H9 (cell line): ENCODE data around the gene COL27A1. TPM values are rescaled to one million over a fixed set of nuclear protein-coding genes. Genes with fewer than 3 reads are reported as not detected.

Source experiments
- DNase-seq: peaks from one replicate; pipeline ENCODE4 v3.0.0-alpha.2; 2017
- H2AFZ ChIP-seq: one replicate; pipeline ENCODE4 v1.6.1; 2013; ENCODE audit warnings: mild to moderate bottlenecking, low read length, control low read depth, moderate library complexity
- H2AK5ac ChIP-seq: 2 replicates; pipeline ENCODE4 v1.6.1; 2013; ENCODE audit warnings: low read length, control low read depth, mixed read lengths; ENCODE audit not compliant: insufficient read length
- H2BK120ac ChIP-seq: one replicate; pipeline ENCODE4 v1.6.1; 2013; ENCODE audit warnings: low read depth, mild to moderate bottlenecking, low read length, control low read depth, inconsistent platforms; ENCODE audit not compliant: poor library complexity, severe bottlenecking
- H2BK12ac ChIP-seq: 2 replicates; pipeline ENCODE4 v1.6.1; 2013; ENCODE audit warnings: low read length, control low read depth, mixed read lengths, low read depth; ENCODE audit not compliant: insufficient read length
- H2BK15ac ChIP-seq: 2 replicates; pipeline ENCODE4 v1.6.1; 2013; ENCODE audit warnings: low read depth, low read length, control low read depth
- H2BK20ac ChIP-seq: one replicate; pipeline ENCODE4 v1.6.1; 2013; ENCODE audit warnings: low read depth, mild to moderate bottlenecking, low read length, control low read depth, inconsistent platforms; ENCODE audit not compliant: poor library complexity, severe bottlenecking
- H2BK5ac ChIP-seq: 2 replicates; pipeline ENCODE4 v1.6.1; 2013; ENCODE audit warnings: low read length, control low read depth, mixed read lengths; ENCODE audit not compliant: insufficient read length
- H3K14ac ChIP-seq: 2 replicates; pipeline ENCODE4 v1.6.1; 2013; ENCODE audit warnings: low read length, control low read depth; ENCODE audit not compliant: insufficient read depth
- H3K18ac ChIP-seq: 2 replicates; pipeline ENCODE4 v1.6.1; 2013; ENCODE audit warnings: low read depth, mild to moderate bottlenecking, mixed read lengths, low read length, control low read depth; ENCODE audit not compliant: insufficient read length
- H3K23ac ChIP-seq: 2 replicates; pipeline ENCODE4 v1.6.1; 2013; ENCODE audit warnings: low read length, control low read depth, mixed read lengths, low read depth; ENCODE audit not compliant: insufficient read length
- H3K23me2 ChIP-seq: 2 replicates; pipeline ENCODE4 v1.6.1; 2013; ENCODE audit warnings: low read depth, mild to moderate bottlenecking, mixed read lengths, low read length, control low read depth; ENCODE audit not compliant: insufficient read length, poor library complexity, severe bottlenecking
- H3K27ac ChIP-seq: 2 replicates; pipeline ENCODE4 v1.5.1; 2013; ENCODE audit warnings: low read length, control low read depth, mixed read lengths, low read depth; ENCODE audit not compliant: insufficient read length
- H3K27me3 ChIP-seq: 2 replicates; pipeline ENCODE4 v1.6.1; 2013; ENCODE audit warnings: low read length, control low read depth, inconsistent platforms; ENCODE audit not compliant: insufficient read depth
- H3K4ac ChIP-seq: 2 replicates; pipeline ENCODE4 v1.6.1; 2013; ENCODE audit warnings: low read depth, mild to moderate bottlenecking, control low read depth, inconsistent platforms, low read length, moderate library complexity
- H3K4me1 ChIP-seq: 2 replicates; pipeline ENCODE4 v1.6.1; 2013; ENCODE audit warnings: low read length, control low read depth, inconsistent platforms; ENCODE audit not compliant: insufficient read depth
- H3K4me2 ChIP-seq: 2 replicates; pipeline ENCODE4 v1.6.1; 2013; ENCODE audit warnings: low read length, control low read depth, mixed read lengths; ENCODE audit not compliant: insufficient read length, insufficient read depth
- H3K56ac ChIP-seq: 2 replicates; pipeline ENCODE4 v1.6.1; 2013; ENCODE audit warnings: low read depth, mild to moderate bottlenecking, mixed read lengths, low read length, control low read depth; ENCODE audit not compliant: insufficient read length
- H3K79me1 ChIP-seq: 2 replicates; pipeline ENCODE4 v1.6.1; 2013; ENCODE audit warnings: low read depth, mild to moderate bottlenecking, moderate library complexity, low read length, control low read depth, inconsistent platforms; ENCODE audit not compliant: insufficient read depth, poor library complexity, severe bottlenecking
- H3K79me2 ChIP-seq: 2 replicates; pipeline ENCODE4 v1.6.1; 2013; ENCODE audit warnings: low read length, control low read depth, inconsistent platforms; ENCODE audit not compliant: insufficient read depth
- H3K9ac ChIP-seq: 2 replicates; pipeline ENCODE4 v1.6.1; 2013; ENCODE audit warnings: low read length, control low read depth, mixed read lengths; ENCODE audit not compliant: insufficient read length; ENCODE audit errors: extremely low read depth
- H3K9me3 ChIP-seq: one replicate; pipeline ENCODE4 v1.6.1; 2013; ENCODE audit warnings: low read depth, low read length, inconsistent platforms; ENCODE audit not compliant: control insufficient read depth
- H3T11ph ChIP-seq: one replicate; pipeline ENCODE4 v1.6.1; 2013; ENCODE audit warnings: mild to moderate bottlenecking, low read length, control low read depth, inconsistent platforms
- H4K20me1 ChIP-seq: one replicate; pipeline ENCODE4 v1.6.1; 2013; ENCODE audit not compliant: control insufficient read depth, insufficient read length, insufficient read depth
- H4K5ac ChIP-seq: 2 replicates; pipeline ENCODE4 v1.6.1; 2013; ENCODE audit warnings: low read depth, mild to moderate bottlenecking, mixed read lengths, low read length, control low read depth; ENCODE audit not compliant: insufficient read length
- H4K8ac ChIP-seq: replicated peaks from 2 replicates; pipeline ENCODE4 v1.6.1; 2013; ENCODE audit warnings: low read length, control low read depth, mixed read lengths, low read depth; ENCODE audit not compliant: insufficient read length
- H4K91ac ChIP-seq: 2 replicates; pipeline ENCODE4 v1.6.1; 2013; ENCODE audit warnings: low read depth, mild to moderate bottlenecking, moderate library complexity, mixed read lengths, low read length, control low read depth; ENCODE audit not compliant: insufficient read length
- H3K27ac Mint-ChIP-seq, 3 experiments: 2 replicates in 2 of 3; 3 replicates in 1 of 3; pipeline ENCODE4 v1.8.0; 2020 to 2021; ENCODE audit warnings: mixed read lengths in 3 of 3, mild to moderate bottlenecking in 1 of 3, moderate library complexity in 1 of 3
- H3K27me3 Mint-ChIP-seq: 2 replicates; pipeline ENCODE4 v1.8.0; 2021; ENCODE audit warnings: low read depth, mild to moderate bottlenecking, moderate library complexity, mixed read lengths
- H3K36me3 Mint-ChIP-seq, 3 experiments: 2 replicates in 2 of 3; 3 replicates in 1 of 3; pipeline ENCODE4 v1.8.0; 2020 to 2021; ENCODE audit warnings: low read depth in 3 of 3, mixed read lengths in 3 of 3; ENCODE audit not compliant: insufficient read depth in 1 of 3
- H3K4me1 Mint-ChIP-seq, 2 experiments: 2 replicates each; pipeline ENCODE4 v1.8.0; 2020; ENCODE audit warnings: mixed read lengths in 2 of 2
- H3K4me3 Mint-ChIP-seq, 2 experiments: 2 replicates in 1 of 2; 3 replicates in 1 of 2; pipeline ENCODE4 v1.8.0; 2020 to 2021; ENCODE audit warnings: mild to moderate bottlenecking in 2 of 2, mixed read lengths in 2 of 2, moderate library complexity in 1 of 2
- H3K9me3 Mint-ChIP-seq, 2 experiments: 2 replicates in 1 of 2; 3 replicates in 1 of 2; pipeline ENCODE4 v1.8.0; 2020; ENCODE audit warnings: mild to moderate bottlenecking in 2 of 2, mixed read lengths in 2 of 2, moderate library complexity in 1 of 2
- CTCF ChIP-seq: fragments of 200-600 bp; sonication (generic); conservative IDR thresholded peaks from 3 replicates; pipeline ENCODE4 v1.8.0; 2021; ENCODE audit warnings: antibody characterized with exemption, mild to moderate bottlenecking
- WGBS: extraction: QIAGEN DNeasy Blood & Tissue Kit; methylation state at CpG from one replicate; pipeline ENCODE4 v1.1.7; 2013; ENCODE audit warnings: missing lambda C conversion rate, low lambda C conversion rate, mixed read lengths; ENCODE audit not compliant: insufficient read length; ENCODE audit errors: extremely low coverage; 5-methylcytosine and 5-hydroxymethylcytosine counted together
- total RNA-seq: library from RNA; stranded (reverse); gene quantifications from 2 replicates; pipeline ENCODE4 v1.2.1, GENCODE V29; 2021

The COL27A1 gene
- total RNA-seq, 1 experiment from 2014 or later = 17.9 TPM

- no peak overlapping the region for H3K56ac ChIP-seq
- no peak for DNase-seq
- H2BK15ac ChIP-seq = no peak overlapping the region
- no peaks in the 10 kb centered on the region for H3K27me3 ChIP-seq
- no peak overlapping the region for H3K23ac ChIP-seq
- H3K9me3 ChIP-seq = no peaks in the 10 kb centered on the region
- H2BK5ac ChIP-seq = no peak overlapping the region
- no peak overlapping the region for H3K18ac ChIP-seq
- peaks cover 15 to 34% of the 10 kb centered on the region in 2 experiments for H3K4me1 Mint-ChIP-seq
- H4K91ac ChIP-seq = no peak overlapping the region
- H2AFZ ChIP-seq = no peak overlapping the region
- H3K36me3 Mint-ChIP-seq = peaks cover 0 to 15% (median 0%) of the 10 kb centered on the region in 3 experiments; a peak in 3 of 7 replicates
- no peak overlapping the region for H2BK12ac ChIP-seq
- H3K79me1 ChIP-seq = no peaks in the 10 kb centered on the region
- no peaks in the 10 kb centered on the region for H3K23me2 ChIP-seq
- H4K5ac ChIP-seq = no peak overlapping the region
- no peak overlapping the region for H3K4me3 Mint-ChIP-seq
- H2BK120ac ChIP-seq = no peak overlapping the region
- no peaks in the 10 kb centered on the region for H3K27me3 Mint-ChIP-seq
- no peak overlapping the region for H2AK5ac ChIP-seq
- no peaks in the 10 kb centered on the region for H3K79me2 ChIP-seq
- no peak overlapping the region for H3K4ac ChIP-seq
- no peak overlapping the region for H3K4me2 ChIP-seq
- H3K14ac ChIP-seq = no peak overlapping the region; the same call in 1 of the 2 replicates
- no peak overlapping the region for H3K27ac Mint-ChIP-seq
- WGBS = no CpG with 5 or more reads among the region's 18 CpGs
- no peak overlapping the region for H3K27ac ChIP-seq
- no peak overlapping the region for H3T11ph ChIP-seq
- no peaks in the 10 kb centered on the region for H4K20me1 ChIP-seq
- H2BK20ac ChIP-seq = no peak overlapping the region
- H3K9me3 Mint-ChIP-seq = no peaks in the 10 kb centered on the region
- H3K4me1 ChIP-seq = no peaks in the 10 kb centered on the region
- no peak overlapping the region for H3K9ac ChIP-seq
- no peak for TF ChIP-seq CTCF
- no peak overlapping the region for H4K8ac ChIP-seq
Measured at GRCh38 chr9:114209151-114209550, 53.8 kb downstream of the COL27A1 start.
